Naive thymus-derived CD8-positive, alpha-beta T cell (primary cell): ENCODE measurements around the gene MAP2K5. TPM values are rescaled to one million over a fixed set of nuclear protein-coding genes. Genes with fewer than 3 reads are reported as not detected.

Experiments used
- ATAC-seq, 2 donors: fragments of 150-1000 bp; cut with Tn5 transposase in 1 of 2; sonication (Bioruptor Pico), chemical (Tn5 transposase) in 1 of 2; 1 replicate in 1 of 2; 2 replicates in 1 of 2; pipeline ENCODE4 v1.10.0; 2021; ENCODE audit warnings: mild to moderate bottlenecking in 2 of 2, moderate library complexity in 2 of 2
- POLR2A ChIA-PET: fragments of 350-600 bp; sonication (Branson Sonifier 250); formaldehyde crosslinking; loops from one replicate; lab custom pipeline; 2021; ENCODE audit warnings: antibody characterized with exemption; lab: Charles Lee
- DNase-seq, 10 donors: peaks; one replicate each; pipeline versions ENCODE4 v3.0.0 to v3.0.0-alpha.2; 2020 to 2022
- H3K27ac Mint-ChIP-seq, 10 donors: one replicate each; pipeline ENCODE4 v1.8.0; 2020 to 2022; ENCODE audit warnings: mild to moderate bottlenecking in 10 of 10, mixed read lengths in 10 of 10, moderate library complexity in 4 of 10, inconsistent platforms in 1 of 10
- H3K27me3 Mint-ChIP-seq, 5 donors: one replicate each; pipeline ENCODE4 v1.8.0; 2021 to 2022; ENCODE audit warnings: mixed read lengths in 5 of 5
- H3K36me3 Mint-ChIP-seq, 3 donors: one replicate each; pipeline ENCODE4 v1.8.0; 2020 to 2022; ENCODE audit warnings: mixed read lengths in 3 of 3, mild to moderate bottlenecking in 2 of 3, inconsistent platforms in 1 of 3
- H3K4me1 Mint-ChIP-seq, 4 donors: one replicate each; pipeline ENCODE4 v1.8.0; 2021 to 2022; ENCODE audit warnings: mixed read lengths in 4 of 4
- H3K4me3 Mint-ChIP-seq, 10 donors: one replicate each; pipeline ENCODE4 v1.8.0; 2020 to 2022; ENCODE audit warnings: mild to moderate bottlenecking in 10 of 10, mixed read lengths in 10 of 10, moderate library complexity in 6 of 10, inconsistent platforms in 1 of 10
- H3K9me3 Mint-ChIP-seq, 9 donors: one replicate each; pipeline ENCODE4 v1.8.0; 2020 to 2022; ENCODE audit warnings: mixed read lengths in 9 of 9, mild to moderate bottlenecking in 3 of 9, inconsistent platforms in 1 of 9, moderate library complexity in 1 of 9
- polyA plus RNA-seq, 3 donors: library from polyadenylated mRNA; unstranded; fragments of 300-500 nt; fragmentation: Illumina TruSeq; gene quantifications; one replicate each; pipeline ENCODE4 v1.2.3, GENCODE V29; 2021
- total RNA-seq, 8 experiments: library from RNA in 2 of 8; stranded (reverse) in 2 of 8; gene quantifications; one replicate each; pipeline ENCODE4 v1.2.3 and lab custom pipeline; 2021 to 2026

MAP2K5 gene
- total and polyA plus RNA-seq, 5 experiments from 2014 or later, result 17.8 to 37.6 (median 22.5) TPM

- Mint-ChIP-seq H3K9me3 (peaks cover 0 to 21% (median 4%) of the 10 kb centered on the region in 9 donors), H3K27ac (no peak overlapping the region), H3K36me3 (peaks cover 15 to 20% (median 18%) of the 10 kb centered on the region in 3 donors), H3K4me1 (peaks cover 0 to 6% (median 4%) of the 10 kb centered on the region in 4 donors), H3K4me3 (no peak overlapping the region), H3K27me3 (peaks cover 13 to 28% (median 24%) of the 10 kb centered on the region in 5 donors)
- ATAC-seq (no peak), DNase-seq (peak in 1 of 10 donors; percentile 18)
- POLR2A ChIA-PET, result no interaction called here
These were observed 272.6 kb downstream of the MAP2K5 start for GRCh38 chr15:67815036-67815592.

GRCh38 chr15:67816668-67817067, 274.2 kb downstream of the MAP2K5 start:
- ATAC-seq, result no peak
- peaks cover 18 to 20% (median 19%) of the 10 kb centered on the region in 3 donors for H3K36me3 Mint-ChIP-seq
- H3K27ac Mint-ChIP-seq, result no peak overlapping the region
- H3K27me3 Mint-ChIP-seq, result peaks cover 21 to 43% (median 34%) of the 10 kb centered on the region in 5 donors
- peak in 1 of 10 donors; percentile 8 for DNase-seq
- peaks cover 0 to 21% (median 4%) of the 10 kb centered on the region in 9 donors for H3K9me3 Mint-ChIP-seq
- POLR2A ChIA-PET, result no interaction called here
- H3K4me3 Mint-ChIP-seq, result no peak overlapping the region
- peaks cover 7 to 20% (median 15%) of the 10 kb centered on the region in 4 donors for H3K4me1 Mint-ChIP-seq

- Mint-ChIP-seq H3K27ac (no peak overlapping the region), H3K4me1 (peaks cover 15 to 34% (median 23%) of the 10 kb centered on the region in 4 donors), H3K36me3 (peaks cover 15 to 20% (median 18%) of the 10 kb centered on the region in 3 donors), H3K27me3 (peaks cover 27 to 55% (median 46%) of the 10 kb centered on the region in 5 donors), H3K4me3 (no peak overlapping the region), H3K9me3 (peaks cover 0 to 21% (median 4%) of the 10 kb centered on the region in 9 donors)
- DNase-seq (peak in 1 of 10 donors; percentile 24), ATAC-seq (no peak)
- POLR2A ChIA-PET, result no interaction called here
These were observed 276.0 kb downstream of the MAP2K5 start for GRCh38 chr15:67818464-67818863.

- H3K27me3 Mint-ChIP-seq, result peaks cover 36 to 67% (median 57%) of the 10 kb centered on the region in 5 donors
- peaks cover 17 to 26% (median 17%) of the 10 kb centered on the region in 3 donors for H3K36me3 Mint-ChIP-seq
- no peak overlapping the region for H3K4me3 Mint-ChIP-seq
- peaks cover 0 to 21% (median 4%) of the 10 kb centered on the region in 9 donors for H3K9me3 Mint-ChIP-seq
- POLR2A ChIA-PET, result no interaction called here
- ATAC-seq, result no peak
- peak in 1 of 10 donors; percentile 48 for DNase-seq
- no peak overlapping the region for H3K27ac Mint-ChIP-seq
- peaks cover 23 to 46% (median 32%) of the 10 kb centered on the region in 4 donors for H3K4me1 Mint-ChIP-seq
These were observed 277.1 kb downstream of the MAP2K5 start for GRCh38 chr15:67819636-67820035.

- POLR2A ChIA-PET, result no interaction called here
- peaks cover 11 to 25% (median 14%) of the 10 kb centered on the region in 3 donors for H3K36me3 Mint-ChIP-seq
- H3K27me3 Mint-ChIP-seq, result peaks cover 36 to 72% (median 59%) of the 10 kb centered on the region in 5 donors
- H3K4me3 Mint-ChIP-seq, result peak overlapping the region in 2 of 10 donors; percentile 26 to 71
- peaks cover 23 to 47% (median 36%) of the 10 kb centered on the region in 4 donors for H3K4me1 Mint-ChIP-seq
- H3K9me3 Mint-ChIP-seq, result peaks cover 0 to 18% (median 4%) of the 10 kb centered on the region in 9 donors
- ATAC-seq (peak; percentile 24 to 34), DNase-seq (no peak)
- H3K27ac Mint-ChIP-seq, result no peak overlapping the region
These were observed 277.9 kb downstream of the MAP2K5 start for GRCh38 chr15:67820122-67820991.

GRCh38 chr15:67820992-67821783, 278.7 kb downstream of the MAP2K5 start:
- POLR2A ChIA-PET, result no interaction called here
- peak overlapping the region in 2 of 10 donors; percentile 57 to 60 for H3K27ac Mint-ChIP-seq
- peaks cover 0 to 10% (median 0%) of the 10 kb centered on the region in 9 donors for H3K9me3 Mint-ChIP-seq
- H3K4me3 Mint-ChIP-seq, result peak overlapping the region in 8 of 10 donors; percentile 31 to 78 (median 68)
- H3K27me3 Mint-ChIP-seq, result peaks cover 39 to 80% (median 66%) of the 10 kb centered on the region in 5 donors
- DNase-seq, result peak in 2 of 10 donors; percentile 19 to 43
- ATAC-seq, result peak; percentile 60 to 67
- H3K36me3 Mint-ChIP-seq, result peaks cover 3 to 18% (median 9%) of the 10 kb centered on the region in 3 donors
- peaks cover 25 to 56% (median 44%) of the 10 kb centered on the region in 4 donors for H3K4me1 Mint-ChIP-seq

- H3K27ac Mint-ChIP-seq, result peak overlapping the region in 4 of 10 donors; percentile 57 to 66 (median 62)
- H3K4me1 Mint-ChIP-seq, result peaks cover 25 to 59% (median 47%) of the 10 kb centered on the region in 4 donors
- H3K36me3 Mint-ChIP-seq, result peaks cover 3 to 11% (median 8%) of the 10 kb centered on the region in 3 donors
- H3K9me3 Mint-ChIP-seq, result peaks cover 0 to 5% (median 0%) of the 10 kb centered on the region in 9 donors
- ATAC-seq, result no peak
- DNase-seq, result no peak
- peaks cover 41 to 83% (median 70%) of the 10 kb centered on the region in 5 donors for H3K27me3 Mint-ChIP-seq
- POLR2A ChIA-PET, result no interaction called here
- peak overlapping the region; percentile 31 to 78 (median 69) for H3K4me3 Mint-ChIP-seq
These were observed 279.4 kb downstream of the MAP2K5 start for GRCh38 chr15:67821784-67822440.

GRCh38 chr15:67822537-67823313, 280.2 kb downstream of the MAP2K5 start:
- Mint-ChIP-seq H3K27me3 (peaks cover 39 to 80% (median 70%) of the 10 kb centered on the region in 5 donors), H3K4me3 (peak overlapping the region; percentile 19 to 78 (median 60)), H3K27ac (peak overlapping the region in 1 of 10 donors; percentile 65), H3K9me3 (peaks cover 0 to 5% (median 0%) of the 10 kb centered on the region in 9 donors), H3K36me3 (peaks cover 0 to 8% (median 6%) of the 10 kb centered on the region in 3 donors), H3K4me1 (peaks cover 25 to 59% (median 47%) of the 10 kb centered on the region in 4 donors)
- POLR2A ChIA-PET, result interaction anchor here (0.8 kb wide), 1 partner anchor 38 kb away, joined by 3 read pairs; no protein-coding TSS in a partner anchor
- no peak for ATAC-seq
- no peak for DNase-seq

GRCh38 chr15:67823314-67824196, 281.1 kb downstream of the MAP2K5 start:
- peak overlapping the region; percentile 75 to 90 (median 86) for H3K4me3 Mint-ChIP-seq
- POLR2A ChIA-PET, result interaction anchor here (0.8 kb wide), 1 partner anchor 39 kb away, joined by 3 read pairs; no protein-coding TSS in a partner anchor
- peak overlapping the region in 6 of 10 donors; percentile 8 to 64 (median 24) for H3K27ac Mint-ChIP-seq
- H3K4me1 Mint-ChIP-seq, result peaks cover 28 to 66% (median 51%) of the 10 kb centered on the region in 4 donors
- ATAC-seq (no peak), DNase-seq (peak in 1 of 10 donors; percentile 55)
- peaks cover 37 to 80% (median 68%) of the 10 kb centered on the region in 5 donors for H3K27me3 Mint-ChIP-seq
- H3K9me3 Mint-ChIP-seq, result peaks cover 0 to 5% (median 0%) of the 10 kb centered on the region in 9 donors
- H3K36me3 Mint-ChIP-seq, result peaks cover 0 to 6% (median 5%) of the 10 kb centered on the region in 3 donors
